AG10803 (cell line): ENCODE measurements around the gene SERPINE3.

Source experiments
- DNase-seq: peaks from one replicate; pipeline ENCODE4 v3.0.0; 2010; ENCODE audit warnings: low read depth
- H3K4me3 ChIP-seq: 2 replicates; pipeline ENCODE4 v1.5.1; 2011; ENCODE audit warnings: mild to moderate bottlenecking, low read length, control low read depth
- TF ChIP-seq, protein P1 (sequence below): conservative IDR thresholded peaks from 2 replicates; pipeline ENCODE4 v1.5.1; 2011; ENCODE audit warnings: mild to moderate bottlenecking, low read length, control low read depth, inconsistent platforms

Gene SERPINE3

DNA sequence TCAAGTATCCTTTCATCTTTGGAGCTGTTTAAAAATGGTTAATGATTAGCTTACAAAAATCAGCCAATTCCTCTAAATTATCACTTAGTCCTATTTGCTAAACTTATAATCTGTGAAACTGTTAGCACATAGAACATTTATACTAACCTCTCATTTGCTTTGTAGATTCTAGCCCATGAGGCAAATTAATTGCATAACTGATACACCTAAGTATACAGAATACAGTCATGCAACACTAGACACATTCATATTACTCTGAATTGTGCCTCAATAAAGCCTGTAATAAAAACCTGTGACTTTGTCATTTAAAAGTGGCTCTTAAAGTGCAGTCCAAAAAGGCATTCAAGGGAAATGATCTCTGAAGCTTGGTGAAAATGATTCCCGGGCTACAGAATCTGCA is 21.0 kb downstream of the SERPINE3 start:
- no peak for DNase-seq
- no peak overlapping the region for H3K4me3 ChIP-seq
- TF ChIP-seq, protein P1, sequence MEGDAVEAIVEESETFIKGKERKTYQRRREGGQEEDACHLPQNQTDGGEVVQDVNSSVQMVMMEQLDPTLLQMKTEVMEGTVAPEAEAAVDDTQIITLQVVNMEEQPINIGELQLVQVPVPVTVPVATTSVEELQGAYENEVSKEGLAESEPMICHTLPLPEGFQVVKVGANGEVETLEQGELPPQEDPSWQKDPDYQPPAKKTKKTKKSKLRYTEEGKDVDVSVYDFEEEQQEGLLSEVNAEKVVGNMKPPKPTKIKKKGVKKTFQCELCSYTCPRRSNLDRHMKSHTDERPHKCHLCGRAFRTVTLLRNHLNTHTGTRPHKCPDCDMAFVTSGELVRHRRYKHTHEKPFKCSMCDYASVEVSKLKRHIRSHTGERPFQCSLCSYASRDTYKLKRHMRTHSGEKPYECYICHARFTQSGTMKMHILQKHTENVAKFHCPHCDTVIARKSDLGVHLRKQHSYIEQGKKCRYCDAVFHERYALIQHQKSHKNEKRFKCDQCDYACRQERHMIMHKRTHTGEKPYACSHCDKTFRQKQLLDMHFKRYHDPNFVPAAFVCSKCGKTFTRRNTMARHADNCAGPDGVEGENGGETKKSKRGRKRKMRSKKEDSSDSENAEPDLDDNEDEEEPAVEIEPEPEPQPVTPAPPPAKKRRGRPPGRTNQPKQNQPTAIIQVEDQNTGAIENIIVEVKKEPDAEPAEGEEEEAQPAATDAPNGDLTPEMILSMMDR: no peak

DNA sequence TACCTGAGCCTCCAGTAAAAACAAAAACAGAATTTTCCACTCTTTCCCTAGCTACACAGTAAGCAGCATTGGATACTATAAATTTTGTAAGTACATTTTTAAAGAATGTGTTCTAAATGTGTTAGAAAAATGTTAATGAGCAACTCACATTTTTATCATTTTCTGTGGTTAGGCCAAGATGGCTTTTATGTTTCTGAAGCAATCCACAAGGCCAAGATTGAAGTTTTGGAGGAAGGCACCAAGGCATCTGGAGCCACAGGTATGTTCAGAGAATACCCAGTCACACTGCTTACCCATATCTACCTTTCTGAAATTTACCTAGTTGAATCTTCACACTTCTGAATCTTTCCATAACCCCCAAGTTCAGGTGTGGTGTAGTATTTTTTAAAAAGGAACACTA is 21.6 kb downstream of the SERPINE3 start:
- H3K4me3 ChIP-seq: no peak overlapping the region
- TF ChIP-seq, protein P1: no peak
- DNase-seq: peak; percentile 74

DNA sequence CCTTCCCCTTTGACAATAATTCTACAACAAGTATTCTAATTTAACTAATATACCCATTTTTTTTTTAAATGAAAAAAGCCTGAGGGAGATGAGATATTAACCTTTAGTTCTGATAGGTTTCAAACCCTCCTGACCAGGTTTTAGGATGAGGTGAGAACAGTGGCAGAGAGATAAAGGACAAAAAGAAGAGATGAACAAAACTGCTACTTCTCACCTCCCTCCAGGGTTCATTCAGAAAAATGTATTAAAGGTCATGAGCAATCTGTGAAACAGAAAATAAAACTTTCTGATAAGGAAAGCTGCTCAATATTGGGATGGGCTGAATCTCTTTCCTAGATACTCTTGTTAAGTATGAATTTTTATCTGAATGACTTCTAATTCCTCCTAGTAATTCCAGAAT is 24.1 kb downstream of the SERPINE3 start:
- TF ChIP-seq, protein P1: no peak
- no peak for DNase-seq
- H3K4me3 ChIP-seq: no peak overlapping the region

DNA sequence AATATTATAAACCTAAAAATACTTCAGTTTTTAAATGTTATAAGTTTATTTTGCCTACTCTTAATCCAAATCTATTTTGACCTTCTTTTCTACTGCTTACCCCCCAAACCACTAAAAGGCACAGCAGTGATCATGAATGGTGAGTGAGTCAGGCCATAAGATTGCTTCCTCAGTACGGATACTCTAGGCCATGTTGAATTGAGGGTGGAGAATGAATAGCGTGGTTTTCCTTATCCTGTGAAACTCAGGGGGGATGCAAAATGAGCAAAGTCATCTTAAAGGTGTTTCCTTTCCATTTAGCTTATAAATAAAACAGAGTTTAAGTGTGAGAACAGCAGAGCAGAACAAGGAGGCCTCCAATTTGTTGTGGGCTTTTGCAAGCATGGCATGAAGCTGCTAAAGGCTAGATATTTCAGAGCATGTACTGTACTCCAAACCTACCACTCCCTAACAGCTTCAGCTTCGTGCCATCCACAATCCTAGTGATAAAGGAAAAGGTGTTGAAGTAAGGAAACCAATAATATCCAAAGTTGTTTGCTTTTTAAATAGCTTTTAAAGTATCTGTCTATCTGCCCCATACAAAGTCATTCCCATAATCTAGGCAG is 25.0 kb downstream of the SERPINE3 start:
- DNase-seq: peak; percentile 63
- TF ChIP-seq, protein P1: no peak
- H3K4me3 ChIP-seq: no peak overlapping the region

DNA sequence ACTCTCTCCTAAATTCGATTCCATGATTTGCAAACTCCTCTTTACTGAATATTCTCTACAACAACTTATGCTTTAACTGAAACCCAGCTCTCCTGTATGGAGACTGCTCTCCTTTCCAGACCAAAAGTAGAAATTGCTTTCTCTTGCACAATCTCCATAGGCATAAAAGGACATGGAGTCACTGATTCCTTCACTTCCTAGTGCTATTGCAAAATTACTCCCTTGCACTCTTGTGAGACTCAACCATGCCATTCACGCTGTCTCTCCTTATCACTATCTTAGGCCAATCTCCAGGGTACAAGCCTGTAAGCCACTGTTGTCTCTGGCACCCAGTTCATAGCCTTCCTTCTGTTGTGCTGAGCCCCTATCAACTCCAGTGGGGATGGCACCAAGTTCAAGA is 30.6 kb downstream of the SERPINE3 start:
- TF ChIP-seq, protein P1: no peak
- peak; percentile 59 for DNase-seq
- H3K4me3 ChIP-seq: no peak overlapping the region

DNA sequence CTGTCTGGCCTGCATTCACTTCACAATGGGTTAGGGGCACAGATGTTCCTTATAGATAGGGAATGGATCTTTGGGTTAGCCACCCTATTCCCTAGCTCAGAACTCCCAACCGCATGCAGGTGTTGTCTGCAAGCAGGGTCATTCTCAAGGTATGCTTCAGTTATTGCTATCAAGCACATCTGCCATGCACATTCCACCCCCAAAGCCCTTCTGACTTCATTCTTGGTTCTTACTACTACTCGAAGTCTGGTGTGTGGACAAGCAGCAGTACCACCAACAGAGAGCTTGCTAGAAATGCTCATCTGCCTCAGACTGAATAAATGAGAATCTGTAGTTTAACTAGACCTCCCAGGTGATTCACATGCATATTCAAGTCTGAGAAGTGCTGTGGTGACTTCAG is 31.3 kb downstream of the SERPINE3 start:
- no peak overlapping the region for H3K4me3 ChIP-seq
- TF ChIP-seq, protein P1: no peak
- DNase-seq: no peak

DNA sequence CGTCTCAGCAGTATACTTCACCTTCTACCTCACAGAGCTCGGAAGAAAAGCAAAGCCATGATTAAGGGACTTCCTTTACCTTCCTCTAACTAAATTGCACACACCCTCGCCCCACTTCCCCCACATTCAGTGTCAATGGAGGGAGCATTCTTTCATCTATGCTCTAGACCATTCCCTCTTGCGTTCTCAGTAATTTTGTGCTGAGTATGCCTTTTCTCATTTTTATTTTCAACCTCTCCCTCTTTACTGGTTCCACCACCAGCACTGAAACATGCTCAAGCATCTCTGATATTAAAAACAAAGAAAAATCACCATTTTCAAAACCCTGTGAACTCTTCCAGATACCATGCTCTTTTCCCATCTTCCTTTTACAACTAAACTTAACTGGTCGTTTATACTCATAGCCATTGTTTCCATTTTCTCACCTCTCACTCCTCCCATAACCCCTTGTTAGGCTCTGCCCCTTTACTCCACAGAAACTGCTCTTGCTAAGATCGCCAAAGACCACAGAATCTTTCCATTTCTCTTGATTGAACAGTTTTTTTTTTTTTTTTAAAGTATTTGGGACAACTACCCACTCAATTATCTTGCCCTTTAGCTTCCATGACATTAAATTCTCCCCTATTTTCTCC is 32.4 kb downstream of the SERPINE3 start:
- no peak overlapping the region for H3K4me3 ChIP-seq
- DNase-seq: no peak
- TF ChIP-seq, protein P1: no peak
